CD1c-positive myeloid dendritic cell (primary cell): ENCODE measurements around the gene ECI2.
A peak's percentile ranks its signal among the peaks of the same experiment; 100 is the strongest.
"Not testable (repeated sequence)": the region's sequence is repeated elsewhere in the genome, so short reads cannot be mapped to it uniquely, and the experiment has no call there.

Experiments used
- DNase-seq: peaks from one replicate; pipeline ENCODE4 v3.0.0-alpha.2; 2016; ENCODE audit errors: extremely low spot score

ECI2 gene

DNA sequence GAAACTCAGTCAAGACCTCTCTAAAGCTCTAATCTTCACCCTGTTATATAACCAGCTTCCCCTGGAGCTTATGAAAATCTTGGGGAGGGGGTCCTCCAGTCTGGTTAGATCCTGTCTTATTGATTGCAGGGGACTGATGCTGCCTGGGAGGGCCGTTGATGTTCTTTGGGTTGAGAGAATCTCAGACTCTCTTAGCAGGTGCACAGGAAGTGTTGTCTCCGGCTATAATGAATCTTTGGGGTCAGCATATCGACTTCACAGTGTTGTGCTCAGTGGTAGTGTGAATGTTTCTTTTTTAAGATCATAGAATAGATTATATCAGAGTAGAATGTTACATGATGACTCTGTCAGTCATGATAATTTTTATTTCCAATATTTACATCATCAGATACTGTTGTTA, 2.8 kb upstream of the ECI2 start:
- DNase-seq = no peak

DNA sequence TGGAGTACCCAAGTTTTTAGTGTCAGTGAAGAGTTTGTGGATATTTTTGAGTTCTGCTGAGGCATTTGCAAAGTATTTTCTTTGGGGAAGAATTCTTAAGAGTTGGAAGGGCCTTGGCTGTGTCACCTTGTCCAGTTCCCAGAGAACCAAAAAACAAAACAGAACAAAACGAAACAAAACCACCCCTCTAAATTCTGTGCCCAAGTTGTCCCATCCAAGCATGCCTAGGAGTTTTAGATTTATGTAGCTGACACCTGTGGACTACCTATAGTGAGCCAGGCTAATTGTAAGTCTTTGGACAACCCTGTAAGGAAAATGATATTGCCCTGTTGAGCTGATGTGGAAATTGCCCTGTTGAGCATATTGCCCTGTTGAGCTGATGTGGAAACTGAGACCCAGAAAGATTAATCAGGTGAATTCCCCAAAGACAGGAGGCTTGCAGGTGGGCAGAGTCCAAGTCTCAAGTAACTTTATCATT, 1.0 kb upstream of the ECI2 start:
- DNase-seq = no peak

DNA sequence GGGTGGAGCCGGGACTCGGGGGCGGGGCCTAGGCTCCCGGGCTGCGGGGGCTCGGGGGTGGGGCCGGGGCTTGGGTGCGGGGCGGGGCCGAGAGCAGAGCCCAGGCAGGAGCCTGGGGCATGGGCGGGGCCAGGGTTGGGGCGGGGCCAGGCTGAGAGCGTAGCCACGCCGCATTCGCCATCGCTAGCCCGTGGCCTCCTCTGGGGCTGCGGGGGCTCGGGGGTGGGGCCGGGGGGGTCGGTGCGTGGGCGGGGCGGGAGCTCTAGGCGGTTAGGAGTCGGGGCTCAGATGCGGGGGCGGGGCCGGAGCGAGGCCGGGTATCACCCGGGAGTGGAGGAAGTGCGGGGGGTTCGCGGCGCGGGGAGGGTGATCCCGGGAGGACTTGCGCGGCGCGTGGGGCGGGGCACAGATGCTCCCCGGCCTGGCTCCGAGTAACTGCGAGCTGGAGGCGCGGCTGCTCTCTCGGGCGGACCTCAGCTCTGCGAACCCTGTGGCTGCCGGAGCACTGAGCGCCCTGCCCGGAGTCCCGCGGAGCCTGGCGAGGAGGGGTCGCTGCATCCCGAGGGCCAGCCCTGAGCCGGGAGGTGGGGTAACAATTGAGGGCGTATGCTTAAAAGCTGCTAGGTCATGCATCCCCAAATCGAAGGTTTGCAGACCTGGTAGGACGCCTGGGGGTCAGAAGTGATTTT, 434 bp upstream of the ECI2 start:
- peak; percentile 94 for DNase-seq

DNA sequence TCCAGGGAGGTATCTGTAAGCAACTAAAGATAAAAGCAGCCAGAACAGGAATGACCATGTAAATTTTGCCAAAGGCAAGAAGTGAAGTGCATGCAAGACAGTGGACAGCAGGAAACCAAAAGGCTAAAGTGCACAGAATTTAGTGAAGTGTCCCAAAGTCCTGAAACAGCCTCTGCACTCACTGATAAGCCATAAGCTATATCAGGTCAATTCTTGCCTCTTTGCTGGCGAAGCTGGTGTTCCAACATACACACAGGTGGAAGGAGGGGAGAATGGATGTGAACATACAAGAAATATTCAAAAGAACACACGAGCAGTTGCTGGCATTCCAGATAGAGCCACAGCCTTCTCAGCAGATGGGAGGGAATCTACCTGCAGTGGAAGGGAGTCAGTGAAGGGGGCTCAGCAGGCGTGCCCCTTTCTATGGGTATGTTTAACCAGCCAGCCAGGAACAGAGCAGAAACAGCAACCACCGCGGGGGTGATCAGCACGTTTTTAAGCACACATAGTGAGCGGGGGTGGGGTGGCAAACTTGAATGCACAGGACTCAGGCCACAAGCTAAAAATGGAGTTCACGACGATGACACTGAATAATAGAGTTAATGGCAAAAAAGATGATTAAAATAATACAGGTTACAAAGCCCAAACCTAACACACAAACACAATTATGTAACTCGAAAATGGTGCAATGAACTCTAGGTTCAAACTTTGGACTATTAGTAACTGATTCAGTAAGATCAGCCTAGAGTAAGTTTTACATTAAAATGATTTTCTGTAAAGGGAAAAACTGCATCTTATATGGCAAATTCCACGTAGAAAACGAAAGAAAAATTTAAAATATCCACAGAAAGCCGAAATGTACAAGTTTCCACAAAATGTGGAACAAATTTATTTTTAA, 1.2 kb downstream of the ECI2 start:
- no peak for DNase-seq

DNA sequence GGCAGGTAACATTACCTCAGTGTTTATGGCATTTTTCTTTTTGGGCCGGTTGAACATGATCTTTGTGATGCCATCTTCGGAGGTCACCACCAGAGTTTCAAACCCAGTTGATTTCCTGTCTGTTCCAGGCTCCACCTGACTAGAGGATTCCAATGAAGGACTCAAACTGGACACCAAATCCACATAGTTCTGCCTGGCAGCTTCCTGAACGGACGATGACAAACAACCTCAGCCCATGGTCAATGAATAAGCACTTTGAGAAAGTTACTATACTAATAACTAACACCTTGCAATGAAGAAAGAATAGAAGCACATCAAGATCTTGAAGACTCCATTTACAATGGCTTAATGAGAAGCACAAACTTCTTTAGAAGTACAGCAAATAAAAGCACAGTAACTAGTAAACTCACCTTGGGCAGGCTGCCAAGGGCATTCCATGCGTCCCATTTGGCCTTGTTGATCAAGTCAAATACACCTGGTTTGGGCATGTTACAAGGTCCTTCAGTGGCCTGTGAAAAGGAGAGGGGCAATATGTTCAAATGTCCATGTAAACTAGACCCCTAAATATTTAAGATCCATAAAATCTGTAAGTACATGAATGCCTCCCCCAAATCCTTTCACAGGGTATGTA, 4.9 kb downstream of the ECI2 start:
- no peak for DNase-seq

DNA sequence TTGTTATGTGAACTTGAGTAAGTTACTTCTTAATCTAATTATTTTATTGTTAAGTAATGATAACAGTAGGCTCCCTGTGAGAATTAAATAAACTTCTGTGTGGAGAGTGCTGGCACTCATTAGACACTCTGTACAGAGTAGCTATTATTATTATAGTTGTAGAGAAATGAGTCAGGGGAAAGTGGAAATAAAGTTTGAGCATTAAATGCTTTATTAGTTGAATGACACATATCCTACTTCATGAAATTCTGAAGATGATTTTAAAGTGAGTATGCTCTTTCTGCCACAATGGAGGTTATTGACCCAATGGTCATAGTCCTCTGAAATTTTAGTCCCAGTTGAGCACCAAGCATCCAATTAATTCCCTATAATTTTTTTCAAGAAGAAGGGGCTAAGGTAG, 5.9 kb downstream of the ECI2 start:
- DNase-seq = no peak

DNA sequence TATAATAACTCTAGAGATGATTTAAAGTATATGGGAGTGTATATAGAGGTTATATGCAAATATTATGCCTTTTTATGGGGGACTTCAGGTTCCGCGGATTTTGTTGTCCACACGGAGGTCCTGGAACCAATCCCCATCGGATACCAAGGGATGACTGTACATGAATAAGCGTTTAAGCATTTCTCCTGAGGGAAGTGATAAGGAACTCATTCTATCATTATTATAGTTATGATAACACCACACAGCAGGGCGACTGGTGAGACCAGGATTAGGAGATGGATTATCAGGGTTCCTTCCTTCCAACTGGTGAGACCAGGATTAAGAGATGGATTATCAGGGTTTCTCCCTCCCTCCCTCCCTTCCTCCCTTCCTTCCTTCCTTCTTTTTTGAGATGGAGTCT, 6.6 kb downstream of the ECI2 start:
- DNase-seq = no peak

DNA sequence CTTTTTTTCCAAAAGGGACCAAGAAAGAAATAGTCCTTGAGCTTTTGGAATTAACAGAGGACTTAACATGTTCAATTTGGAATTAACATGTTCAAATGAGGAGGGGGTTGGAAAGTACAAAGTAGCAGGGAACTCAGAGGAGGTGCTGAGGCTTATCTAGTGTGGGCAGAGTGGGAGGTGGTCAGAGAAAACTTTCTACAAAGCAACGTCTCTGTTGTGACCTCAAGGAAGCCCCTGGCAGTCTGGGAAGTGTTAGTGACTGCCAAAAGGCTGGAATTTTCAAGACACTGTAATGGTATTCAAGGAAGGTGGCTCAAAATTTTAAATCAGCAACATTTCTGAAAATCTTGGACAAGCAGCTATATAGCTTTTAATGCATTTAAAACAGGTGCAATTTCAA, 7.3 kb downstream of the ECI2 start:
- DNase-seq = no peak

DNA sequence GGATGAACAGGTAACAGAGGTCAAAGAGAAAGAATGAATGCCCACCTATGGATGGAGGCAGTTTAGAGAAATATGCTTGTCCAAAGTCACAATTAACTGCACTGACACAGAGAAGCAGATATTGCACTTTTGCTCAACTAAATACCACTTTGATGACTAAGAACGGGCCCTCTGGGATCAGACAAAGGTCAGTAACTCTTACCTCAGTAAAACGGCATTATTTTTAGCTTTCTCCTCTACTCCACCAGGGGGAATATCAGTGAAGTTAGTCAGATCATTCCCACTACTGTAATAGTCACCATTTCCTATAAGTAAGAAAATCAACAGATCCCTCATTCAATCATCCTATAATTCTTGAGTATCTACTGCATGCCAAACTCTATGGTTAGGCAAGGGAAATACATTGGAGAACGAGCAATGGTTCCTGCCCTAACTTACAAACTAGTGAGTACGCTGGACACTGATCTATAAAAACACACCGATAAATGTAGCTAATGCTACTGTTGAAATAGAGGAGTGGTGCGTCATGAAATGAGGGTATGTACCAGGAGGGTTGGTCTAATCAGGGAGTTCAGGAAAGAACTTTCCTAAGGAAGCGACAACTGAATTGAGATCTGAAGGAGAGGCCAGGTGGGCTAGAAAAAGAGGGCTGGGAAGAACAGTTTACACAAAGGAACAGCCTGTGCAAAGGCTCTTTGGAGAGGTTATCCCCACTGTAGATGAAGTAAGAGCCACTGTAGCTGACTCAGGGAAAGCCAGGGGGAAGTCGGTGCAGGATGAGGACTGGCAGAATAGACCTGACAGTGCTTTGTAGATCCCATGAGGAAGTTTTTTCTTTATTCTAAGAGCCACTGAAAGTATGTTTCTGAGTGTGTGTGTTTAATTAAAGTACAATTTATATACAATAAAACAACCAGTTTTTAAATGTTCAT, 9.2 kb downstream of the ECI2 start:
- no peak for DNase-seq

DNA sequence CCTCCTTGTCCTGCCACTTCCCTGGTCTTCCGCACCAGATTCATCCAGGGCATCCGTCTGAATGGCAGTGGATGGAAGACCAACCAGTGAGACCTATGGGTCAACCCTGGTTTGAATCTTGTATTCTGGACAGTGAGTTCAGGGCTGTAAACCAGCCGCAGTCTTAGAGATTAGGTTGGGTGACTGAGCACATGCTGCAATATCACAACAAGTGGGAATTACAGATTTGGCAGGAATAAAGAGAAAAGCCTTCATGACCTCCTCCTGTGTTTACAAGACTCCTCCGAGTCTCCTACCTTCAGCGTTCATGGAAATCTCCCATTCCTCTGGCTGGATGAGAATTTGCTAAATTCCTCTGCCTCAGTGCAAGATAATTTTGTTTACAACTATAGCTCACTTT, 9.9 kb downstream of the ECI2 start:
- DNase-seq = no peak

DNA sequence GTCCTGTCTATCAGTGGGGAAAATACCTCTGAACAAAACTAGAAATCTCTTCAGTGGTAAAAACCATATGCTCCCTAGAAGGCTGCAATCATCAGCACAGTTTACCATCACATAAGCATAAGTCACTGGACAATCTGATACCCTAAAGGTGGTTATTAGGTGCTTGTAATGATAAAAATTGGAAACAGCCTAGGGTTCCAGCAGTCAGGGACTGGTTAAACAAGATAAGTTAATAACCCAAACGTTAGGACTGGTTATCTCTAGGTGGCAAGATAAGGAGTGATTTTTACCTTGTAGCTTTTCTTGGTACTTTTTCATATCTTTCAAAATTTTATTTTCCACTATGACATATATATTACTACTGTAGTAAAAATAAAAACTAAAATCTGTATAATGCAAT, 11.0 kb downstream of the ECI2 start:
- DNase-seq = no peak

DNA sequence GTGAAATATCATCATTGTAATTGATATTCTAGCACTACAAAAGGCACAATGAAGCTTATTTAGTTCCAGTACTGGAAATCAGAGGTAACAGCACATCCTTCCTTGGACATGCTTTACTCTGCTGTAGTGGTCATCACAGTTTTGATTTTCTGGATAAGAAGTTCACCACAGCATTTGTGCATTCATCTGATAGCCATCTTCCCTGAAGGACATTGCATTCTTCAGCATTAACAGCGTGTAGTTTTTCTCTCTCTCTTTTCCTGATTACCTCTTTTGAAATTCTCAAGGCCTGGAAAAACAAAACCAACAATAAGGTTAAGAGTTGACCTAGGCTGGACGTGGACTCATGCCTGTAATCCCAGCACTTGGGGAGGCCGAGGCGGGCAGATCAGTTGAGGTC, 19.6 kb downstream of the ECI2 start:
- no peak for DNase-seq

DNA sequence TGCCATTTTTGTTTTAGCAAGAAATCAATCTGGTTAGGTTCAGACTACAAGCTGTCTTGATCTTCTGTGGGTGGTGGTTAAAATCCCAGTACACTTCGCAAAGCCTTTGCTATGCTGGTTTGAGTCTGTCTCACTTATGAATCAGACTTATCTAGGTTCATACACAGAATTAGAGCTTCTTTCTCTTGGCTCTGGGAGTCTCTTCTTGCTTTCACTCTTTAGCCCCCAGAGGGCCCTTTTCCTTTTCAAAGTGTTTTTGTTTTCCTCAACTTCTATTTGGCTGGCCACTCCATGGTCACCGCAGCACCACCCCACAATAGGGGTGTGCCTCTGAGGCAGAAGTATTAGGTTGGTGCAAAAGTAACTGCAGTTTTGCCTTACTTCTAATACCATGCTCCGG, 21.3 kb downstream of the ECI2 start:
- DNase-seq = no peak

DNA sequence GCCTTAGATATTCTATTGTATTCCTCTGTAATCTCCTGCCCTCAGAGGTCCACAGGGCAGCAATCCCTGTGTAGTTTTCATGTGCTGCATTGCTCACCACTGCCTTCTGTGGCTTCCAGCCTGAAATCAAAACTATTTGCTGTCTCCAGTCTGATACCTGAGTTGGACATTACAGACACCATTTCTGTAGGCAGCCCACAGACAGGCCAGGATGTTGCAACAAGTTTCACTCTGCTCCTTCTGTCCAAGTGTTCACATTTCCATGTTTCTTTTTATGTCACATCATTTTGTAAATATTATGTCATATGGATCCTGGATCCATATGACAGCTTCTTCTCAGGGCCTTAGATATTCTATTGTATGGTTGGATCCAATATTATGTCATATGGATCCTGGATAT, 21.7 kb downstream of the ECI2 start:
- no peak for DNase-seq

DNA sequence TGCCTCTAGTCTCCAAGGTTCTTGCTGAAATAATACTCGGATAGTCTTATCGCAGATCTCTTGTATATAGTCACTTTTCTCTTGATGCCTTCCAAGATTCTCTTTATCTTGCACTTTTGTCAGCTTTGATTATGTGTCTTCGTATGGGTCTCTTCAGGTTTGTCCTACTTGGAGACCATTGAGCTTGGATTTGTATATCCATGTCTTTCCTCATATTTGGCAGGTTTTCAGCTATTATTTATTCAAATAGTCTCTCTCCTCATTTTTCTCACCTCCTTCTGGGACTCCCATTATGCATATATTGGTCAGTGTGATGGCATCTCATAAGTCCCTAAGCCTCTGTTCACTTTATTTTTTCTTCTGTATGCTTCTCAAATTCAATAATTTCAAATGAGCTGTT, 23.0 kb downstream of the ECI2 start:
- DNase-seq = no peak

DNA sequence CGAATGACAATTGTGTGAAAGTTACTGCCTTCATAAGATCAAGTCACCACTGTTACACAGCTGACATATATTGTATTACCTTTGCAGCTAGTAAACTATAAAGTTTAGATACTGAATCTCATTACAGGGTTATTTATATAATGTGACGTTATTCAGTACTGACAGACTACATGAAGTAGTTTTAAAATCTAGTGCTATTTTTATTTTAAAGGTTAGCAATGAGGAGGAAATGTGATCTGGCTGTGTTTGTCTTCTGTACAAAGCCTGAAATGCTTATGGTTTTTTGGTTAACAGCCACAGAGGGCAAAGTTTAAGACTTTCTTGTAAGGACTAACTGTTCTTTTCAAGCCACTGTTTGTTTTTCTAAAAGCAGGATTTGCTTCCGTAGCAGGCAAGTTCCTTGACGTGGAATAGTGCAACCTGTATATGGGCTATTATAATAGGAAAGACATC, 26.0 kb downstream of the ECI2 start:
- not testable (repeated sequence) for DNase-seq

DNA sequence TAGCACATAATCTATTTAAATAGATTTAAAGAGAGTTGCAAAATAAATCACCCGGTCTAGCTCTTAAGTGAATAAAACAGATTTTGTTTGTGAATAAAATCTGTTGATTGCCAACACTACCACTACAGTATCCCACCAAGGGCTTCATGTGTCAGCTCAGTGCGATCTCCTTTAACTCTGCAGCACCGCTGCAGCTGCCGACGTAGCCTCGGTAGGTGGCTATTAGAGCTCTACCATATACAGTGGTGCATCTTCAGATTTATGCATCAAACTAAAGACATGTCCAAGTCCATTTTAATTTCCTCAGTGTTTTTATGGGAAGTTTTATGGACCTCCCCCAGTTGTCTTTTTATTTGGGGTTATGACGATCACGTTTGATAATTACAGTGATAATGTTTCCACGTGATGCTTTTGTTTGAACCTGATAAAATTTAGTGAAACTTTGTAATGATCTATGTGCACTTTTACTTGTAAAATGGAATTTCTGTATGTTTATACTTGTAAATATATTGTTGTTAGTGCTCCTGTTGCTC, 26.7 kb downstream of the ECI2 start:
- no peak for DNase-seq

DNA sequence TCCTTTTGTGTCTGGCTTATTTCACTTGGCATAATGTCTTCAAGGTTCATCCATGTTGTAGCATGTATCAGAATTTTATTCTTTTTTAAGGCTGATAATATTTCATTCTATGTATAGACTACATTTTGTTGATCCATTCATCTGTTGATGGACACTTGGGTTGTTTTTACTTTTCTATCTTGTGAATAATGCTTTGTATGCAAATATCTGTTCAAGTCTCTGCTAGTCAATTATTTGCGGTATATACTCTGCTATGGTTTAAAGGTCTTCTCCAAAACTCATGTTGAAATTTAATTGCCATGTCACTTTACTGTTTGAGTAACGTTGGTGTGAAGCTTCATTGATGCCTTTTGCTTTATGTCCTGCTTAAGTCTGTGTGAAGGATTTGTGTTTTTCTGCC, 27.5 kb downstream of the ECI2 start:
- DNase-seq = no peak

DNA sequence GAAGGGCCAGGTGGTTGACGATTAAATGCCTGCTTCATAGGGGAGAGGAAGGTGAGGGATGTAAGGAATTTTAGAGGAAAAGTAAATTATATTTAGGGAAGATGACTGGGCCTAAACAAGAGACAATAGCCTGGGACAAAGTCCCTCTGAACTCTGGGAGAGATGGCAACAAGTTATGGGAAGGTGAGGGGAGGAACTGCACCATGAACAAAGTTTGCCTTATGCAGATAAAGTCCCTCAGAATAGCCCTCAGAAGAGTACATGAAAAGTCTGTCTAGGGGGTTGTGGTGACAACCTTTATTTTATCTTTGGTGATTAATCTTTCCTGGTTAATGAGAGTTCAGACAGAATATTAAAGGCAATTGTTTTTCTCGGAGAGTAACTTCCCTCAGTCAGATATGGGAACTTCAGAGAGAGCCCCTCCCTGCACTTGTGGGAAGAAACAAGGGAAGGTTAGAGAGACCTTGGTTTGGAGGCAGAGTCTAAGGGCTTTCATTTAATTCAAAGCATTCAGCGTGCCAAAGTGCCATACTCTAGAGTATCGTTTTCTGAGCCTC, 29.3 kb downstream of the ECI2 start:
- DNase-seq = no peak

DNA sequence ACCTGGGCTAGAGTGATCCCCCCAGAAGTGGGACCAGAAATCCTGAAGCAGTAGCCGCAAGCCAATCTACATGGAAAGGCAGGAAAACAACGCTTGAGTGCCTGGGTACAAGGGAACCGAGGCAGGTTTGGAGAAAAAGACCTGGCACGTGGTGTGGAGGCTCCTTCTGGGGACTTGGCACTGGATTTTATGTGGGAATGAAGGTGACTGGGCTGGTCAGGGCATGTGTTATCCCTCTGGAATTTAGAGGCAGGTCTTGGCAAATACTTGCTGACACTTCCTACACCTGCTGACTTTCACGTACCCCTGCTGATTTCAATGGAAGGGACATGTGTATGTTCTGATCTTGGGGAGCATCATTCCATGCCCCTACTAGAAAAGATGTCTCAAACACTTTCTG, 31.4 kb downstream of the ECI2 start:
- no peak for DNase-seq

DNA sequence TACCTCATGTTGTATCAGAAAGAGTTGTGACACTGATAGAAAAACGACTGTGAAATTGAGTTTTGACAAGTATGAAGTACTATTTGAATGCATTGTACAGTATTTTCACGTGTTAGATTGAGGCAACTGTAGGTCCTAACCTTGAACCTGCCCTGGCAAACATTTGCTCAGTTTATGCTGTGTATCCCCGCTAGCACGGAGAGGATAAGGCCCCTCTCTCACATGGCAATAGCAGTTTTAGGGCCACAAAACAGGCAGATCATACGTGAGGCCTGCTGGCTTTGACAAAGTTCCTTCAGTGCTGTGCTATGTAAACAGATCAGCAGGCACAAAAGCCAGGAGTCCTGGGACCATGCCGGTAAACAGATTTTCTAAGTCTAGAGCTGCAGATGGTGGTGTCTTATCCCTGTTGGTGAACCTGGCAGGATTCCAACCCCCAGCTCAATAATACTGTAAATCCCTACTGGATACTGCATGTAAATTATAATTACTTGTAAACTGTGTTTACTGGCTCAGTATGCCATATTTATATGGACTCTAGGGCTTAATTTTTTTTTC, 32.6 kb downstream of the ECI2 start:
- no peak for DNase-seq
